CD4-positive, alpha-beta T cell treated with Interferon gamma for 1 hour (primary cell): ENCODE measurements around the gene ACIN1.
"Not testable (repeated sequence)": the region's sequence is repeated elsewhere in the genome, so short reads cannot be mapped to it uniquely, and the experiment has no call there.

Experiments
- DNase-seq: peaks from one replicate; pipeline ENCODE4 v3.0.0-alpha.2; 2020

The ACIN1 gene

GRCh38 chr14:23035303-23036144, 59.4 kb downstream of the ACIN1 start:
- no peak for DNase-seq

- DNase-seq, result peak; percentile 92
Measured at GRCh38 chr14:23034498-23035302, 60.2 kb downstream of the ACIN1 start, which contains the start of gene PSMB5. TSS of gene PSMB5 (minus strand) at chr14:23034900. CDS start at chr14:23034881, 19 bp downstream.

DNA sequence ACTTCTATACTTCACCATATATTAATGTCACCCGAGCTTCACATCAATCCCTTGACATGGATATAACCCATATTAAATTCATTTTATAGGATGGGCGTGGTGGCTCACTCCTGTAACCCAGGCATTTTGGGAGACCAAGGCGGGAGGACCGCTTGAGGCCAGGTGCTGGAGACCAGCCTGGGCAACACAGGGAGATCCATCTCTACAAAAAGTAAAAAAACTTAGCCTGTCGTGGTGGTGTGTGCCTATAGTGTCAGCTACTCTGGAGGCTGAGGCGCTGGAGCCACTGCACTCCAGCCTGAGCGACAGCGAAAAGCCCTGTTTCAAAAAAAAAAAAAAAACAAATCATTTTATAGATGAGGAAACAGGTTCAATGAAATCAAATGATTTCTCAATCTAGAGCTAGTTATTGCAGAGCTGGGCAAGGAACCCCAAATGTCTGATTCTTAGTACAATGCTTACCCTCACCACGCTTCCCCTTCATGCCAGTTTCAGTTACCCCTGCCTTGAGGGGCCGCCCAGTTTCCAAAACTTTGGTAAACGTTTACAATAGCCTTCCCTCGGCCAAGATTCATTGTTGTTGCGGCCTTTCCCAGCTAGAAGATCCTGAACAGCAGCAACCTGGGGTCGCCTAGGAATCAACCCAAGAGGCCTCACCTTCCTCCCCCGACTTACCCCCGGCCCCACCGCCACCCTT, 61.0 kb downstream of the ACIN1 start:
- DNase-seq, result no peak

DNA sequence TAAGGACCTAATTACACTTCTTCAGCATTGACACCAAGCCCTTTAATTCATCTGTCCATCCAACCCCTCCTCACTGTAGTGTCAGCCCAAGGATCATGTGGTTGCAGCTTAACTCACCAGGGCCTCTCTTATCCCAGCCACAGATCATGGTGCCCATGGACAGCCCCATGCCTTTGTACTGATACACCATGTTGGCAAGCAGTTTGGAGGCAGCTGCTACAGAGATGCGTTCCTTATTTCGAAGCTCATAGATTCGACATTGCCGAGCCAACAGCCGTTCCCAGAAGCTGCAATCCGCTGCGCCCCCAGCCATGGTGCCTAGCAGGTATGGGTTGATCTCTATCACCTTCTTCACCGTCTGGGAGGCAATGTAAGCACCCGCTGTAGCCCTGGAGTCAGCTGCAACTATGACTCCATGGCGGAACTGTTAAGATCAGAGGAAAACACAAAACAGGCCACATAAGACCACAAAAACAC, 61.6 kb downstream of the ACIN1 start:
- no peak for DNase-seq

DNA sequence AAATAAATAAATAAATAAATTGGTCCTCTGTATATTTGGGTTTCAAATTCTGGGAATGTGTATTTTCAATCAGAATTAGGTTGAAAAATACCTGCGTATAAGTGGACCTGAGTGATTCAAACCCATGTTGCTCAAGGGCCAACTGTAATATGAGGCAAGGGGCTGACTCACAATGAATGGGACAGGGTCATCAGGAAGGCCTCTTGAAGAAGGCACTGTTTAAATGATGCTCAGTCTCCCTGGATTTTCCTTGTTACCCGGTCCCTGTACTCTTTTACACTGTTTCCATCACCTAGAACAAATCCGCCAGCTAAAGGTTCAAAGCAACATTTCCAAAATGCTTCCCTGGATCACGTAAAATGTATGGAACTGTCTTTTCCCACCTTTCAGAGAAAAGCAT, 64.0 kb downstream of the ACIN1 start:
- DNase-seq, result no peak

DNA sequence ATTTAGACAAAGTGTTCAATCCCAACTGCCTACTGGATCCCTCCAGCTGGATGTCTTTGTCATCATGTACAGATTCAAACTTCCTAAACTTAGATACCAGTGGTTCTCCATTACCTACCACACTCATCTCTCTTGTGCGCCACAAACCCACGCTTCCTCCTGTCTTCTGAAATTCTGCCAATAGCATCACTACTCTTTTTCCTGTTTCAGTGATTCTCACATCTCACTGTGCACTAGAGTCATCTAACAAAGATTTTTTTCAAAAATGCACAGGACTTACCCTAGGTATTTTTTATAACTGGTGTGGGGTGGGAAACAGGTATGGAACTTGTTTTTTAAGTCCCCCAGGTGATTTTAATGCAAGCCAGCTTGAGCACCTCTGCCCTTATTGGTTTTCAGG, 66.1 kb downstream of the ACIN1 start:
- DNase-seq, result no peak

- no peak for DNase-seq
Measured at GRCh38 chr14:23025151-23025814, 69.7 kb downstream of the ACIN1 start.

GRCh38 chr14:23024612-23025075, 70.3 kb downstream of the ACIN1 start:
- no peak for DNase-seq

- no peak for DNase-seq
Measured at GRCh38 chr14:23023795-23024152, 71.2 kb downstream of the ACIN1 start.

DNA sequence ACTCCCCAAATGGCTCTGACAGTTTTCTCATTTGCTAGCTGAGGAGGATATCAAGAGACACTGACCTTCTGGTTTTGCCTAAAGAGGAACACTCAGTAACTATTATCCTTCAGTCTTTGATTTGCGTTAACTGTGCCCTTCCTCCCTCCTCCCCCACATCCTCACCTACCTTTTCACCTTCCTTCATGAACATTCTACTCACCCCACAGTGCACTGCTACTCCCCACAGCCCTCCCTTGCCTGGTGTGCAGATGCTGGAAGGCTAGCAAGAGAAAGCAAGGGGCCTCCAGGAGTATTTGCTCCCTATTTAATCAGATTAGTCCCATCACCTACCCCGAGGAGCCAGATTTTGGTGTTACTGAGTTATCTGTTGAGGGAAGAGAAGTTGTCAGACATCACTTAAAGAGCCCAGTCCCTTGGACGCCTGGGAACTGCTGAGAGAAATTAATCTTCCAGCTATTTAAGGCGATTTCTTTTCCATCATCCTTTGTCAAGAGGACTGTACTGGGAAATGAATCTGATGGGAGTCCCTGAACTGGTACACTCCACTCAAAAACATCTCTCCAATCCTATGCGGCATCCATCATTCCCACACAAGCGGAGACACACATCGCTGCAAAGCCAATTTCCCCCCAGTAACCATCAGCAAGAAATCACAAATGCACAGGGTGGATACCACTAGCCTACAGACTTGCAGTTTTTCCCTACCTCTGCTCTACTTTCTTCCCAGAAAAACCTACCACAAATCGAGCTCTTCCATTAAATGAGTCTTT, 71.7 kb downstream of the ACIN1 start:
- no peak for DNase-seq

- DNase-seq, result no peak
Measured at GRCh38 chr14:23021889-23022442, 73.0 kb downstream of the ACIN1 start.

DNA sequence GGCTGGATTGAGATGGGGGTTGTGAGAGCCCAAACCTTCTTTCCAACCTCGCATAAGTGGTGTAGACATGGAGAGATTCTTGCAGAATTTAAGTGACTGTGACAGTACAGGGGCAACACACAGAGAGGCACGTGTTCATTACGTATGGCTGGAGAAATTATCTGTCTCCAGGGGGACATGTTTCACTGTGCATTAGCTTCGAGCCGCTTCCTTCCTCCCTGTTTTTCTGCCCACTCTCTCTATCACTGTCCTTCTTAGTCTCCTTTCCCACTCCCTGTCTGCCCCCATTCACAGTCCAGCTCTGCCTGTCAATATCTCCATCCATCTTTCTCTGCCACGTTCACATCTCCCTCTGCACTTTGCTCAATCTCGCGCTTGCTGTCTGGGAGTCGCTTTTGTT, 73.5 kb downstream of the ACIN1 start:
- no peak for DNase-seq

- DNase-seq, result no peak
Measured at GRCh38 chr14:23020143-23021128, 74.5 kb downstream of the ACIN1 start.

GRCh38 chr14:23018107-23018506, 76.8 kb downstream of the ACIN1 start:
- DNase-seq, result no peak

DNA sequence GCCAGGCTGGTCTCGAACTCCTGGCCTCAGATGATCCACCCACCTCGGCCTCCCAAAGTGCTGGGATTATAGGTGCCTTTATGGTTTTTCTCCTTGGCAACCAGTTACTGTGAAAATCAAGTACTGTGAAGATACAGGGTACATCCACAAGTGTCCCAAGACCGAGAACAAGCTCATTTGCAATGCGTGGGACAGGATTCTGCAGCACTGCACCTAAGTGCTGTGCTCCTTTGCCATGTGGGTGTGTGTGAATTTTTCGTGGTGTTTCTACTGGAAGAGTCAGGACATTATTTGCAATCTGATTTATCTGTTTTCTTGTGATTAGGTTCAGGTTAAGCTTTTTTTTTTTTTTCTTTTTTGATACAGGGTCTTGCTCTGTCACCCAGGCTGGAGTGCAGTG, 77.8 kb downstream of the ACIN1 start:
- DNase-seq, result no peak

- no peak for DNase-seq
Measured at GRCh38 chr14:23015618-23016017, 79.3 kb downstream of the ACIN1 start.

- not testable (repeated sequence) for DNase-seq
Measured at GRCh38 chr14:23013749-23014054, 81.2 kb downstream of the ACIN1 start.

- no peak for DNase-seq
Measured at GRCh38 chr14:23013054-23013748, 81.7 kb downstream of the ACIN1 start.

GRCh38 chr14:23009939-23010726, 84.8 kb downstream of the ACIN1 start, which contains the start of gene C14orf93:
TSS of gene C14orf93 (minus strand) at chr14:23010143. CDS start at chr14:22999023, 11,120 bp downstream.
- DNase-seq, result peak; percentile 76
